Upper lobe of right lung (tissue), 1 donor: ENCODE data around the gene UNC119. TPM values are rescaled to one million over a fixed set of nuclear protein-coding genes. Genes with fewer than 3 reads are reported as not detected.

Source experiments
- ATAC-seq: fragments of 200-7000 bp; cut with Tn5 transposase; one replicate; pipeline ENCODE4 v1.9.1; 2020; ENCODE audit warnings: mild to moderate bottlenecking, moderate library complexity
- DNase-seq: peaks from one replicate; pipeline ENCODE4 v3.0.0-alpha.2; 2020
- H3K27ac ChIP-seq: fragments of 200-600 bp; one replicate; pipeline ENCODE4 v1.8.0; 2022
- H3K27me3 ChIP-seq: fragments of 200-600 bp; one replicate; pipeline ENCODE4 v1.8.0; 2022; ENCODE audit warnings: mild to moderate bottlenecking
- H3K36me3 ChIP-seq: fragments of 200-600 bp; one replicate; pipeline ENCODE4 v1.8.0; 2022
- H3K4me1 ChIP-seq: fragments of 200-600 bp; one replicate; pipeline ENCODE4 v1.8.0; 2022
- H3K4me3 ChIP-seq: fragments of 200-600 bp; one replicate; pipeline ENCODE4 v1.8.0; 2022; ENCODE audit warnings: mild to moderate bottlenecking
- H3K9me3 ChIP-seq: fragments of 200-600 bp; one replicate; pipeline ENCODE4 v1.8.0; 2022
- intact Hi-C: fragments of 100-400 bp; cut with DNase I; formaldehyde crosslinking; loops from one replicate; pipeline ENCODE4 v1.11.0; 2022
- total RNA-seq: library from RNA; stranded (reverse); fragmentation: NEBNext Ultra II Directional; extraction: Animal tissue kit (Norgen Biotek cat#: 25700); gene quantifications from one replicate; pipeline ENCODE4 v1.2.1, GENCODE V29; 2021
- TF ChIP-seq, protein P1 (sequence below): fragments of 200-600 bp; IDR thresholded peaks from one replicate; pipeline ENCODE4 v1.8.0; 2022; ENCODE audit warnings: antibody characterized with exemption
- donor health status: DM: no; HTN: yes; CAD: no; lungs with severe emphysema.

The UNC119 gene
- total RNA-seq, 1 donor from 2014 or later, result 22.7 TPM

DNA sequence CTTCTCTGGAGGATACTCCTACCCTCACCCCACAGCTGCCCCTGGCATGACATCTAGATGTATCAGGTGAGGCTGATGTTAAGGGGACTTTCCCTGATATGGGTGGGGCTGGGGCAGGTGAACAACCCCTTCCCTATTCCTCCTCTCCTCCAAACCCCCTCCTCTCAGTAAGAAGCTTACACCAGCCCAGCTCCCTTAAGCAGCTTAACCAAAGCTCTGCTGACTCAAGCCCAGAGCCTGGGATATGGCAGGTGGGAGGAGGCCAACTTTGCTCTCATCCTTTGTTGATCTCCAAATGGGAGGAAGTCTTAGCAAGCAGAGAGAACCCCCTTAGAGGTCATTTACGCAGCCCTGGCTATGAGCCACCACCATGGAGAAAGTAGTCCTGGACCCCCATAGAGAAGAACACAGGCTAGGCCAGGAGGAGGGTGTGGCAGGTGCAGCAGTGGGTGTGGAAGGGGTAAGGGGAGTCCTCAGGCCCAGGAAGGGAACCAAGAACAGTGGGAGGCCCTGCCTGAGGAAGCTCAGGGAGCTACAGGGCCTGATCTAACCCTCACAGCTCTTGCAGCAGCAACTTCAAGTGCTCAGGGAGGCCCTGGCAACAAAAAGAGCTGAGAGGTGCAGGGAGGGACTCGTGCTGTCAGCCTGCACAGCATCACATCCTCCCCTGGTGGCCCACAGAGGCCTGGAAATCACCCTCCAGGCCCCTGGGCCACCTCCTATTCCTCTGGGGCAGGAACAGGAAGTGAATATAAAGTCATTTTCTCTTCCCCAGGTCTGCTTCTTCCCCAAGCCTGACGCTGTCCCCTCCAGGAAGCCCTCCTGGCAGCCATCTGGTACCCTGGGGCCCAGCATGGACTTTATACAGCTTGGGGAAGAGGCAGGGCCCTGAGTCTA, 2.9 kb downstream of the UNC119 start:
- DNase-seq (no peak), ATAC-seq (no peak)
- intact Hi-C loops, result no loop called here
- Histone ChIP-seq H3K4me3 (no peak overlapping the region), H3K4me1 (peaks cover 26% of the 10 kb centered on the region), H3K27ac (no peak overlapping the region), H3K36me3 (peaks cover 19% of the 10 kb centered on the region), H3K27me3 (no peaks in the 10 kb centered on the region), H3K9me3 (no peaks in the 10 kb centered on the region)
- TF ChIP-seq, protein P1, sequence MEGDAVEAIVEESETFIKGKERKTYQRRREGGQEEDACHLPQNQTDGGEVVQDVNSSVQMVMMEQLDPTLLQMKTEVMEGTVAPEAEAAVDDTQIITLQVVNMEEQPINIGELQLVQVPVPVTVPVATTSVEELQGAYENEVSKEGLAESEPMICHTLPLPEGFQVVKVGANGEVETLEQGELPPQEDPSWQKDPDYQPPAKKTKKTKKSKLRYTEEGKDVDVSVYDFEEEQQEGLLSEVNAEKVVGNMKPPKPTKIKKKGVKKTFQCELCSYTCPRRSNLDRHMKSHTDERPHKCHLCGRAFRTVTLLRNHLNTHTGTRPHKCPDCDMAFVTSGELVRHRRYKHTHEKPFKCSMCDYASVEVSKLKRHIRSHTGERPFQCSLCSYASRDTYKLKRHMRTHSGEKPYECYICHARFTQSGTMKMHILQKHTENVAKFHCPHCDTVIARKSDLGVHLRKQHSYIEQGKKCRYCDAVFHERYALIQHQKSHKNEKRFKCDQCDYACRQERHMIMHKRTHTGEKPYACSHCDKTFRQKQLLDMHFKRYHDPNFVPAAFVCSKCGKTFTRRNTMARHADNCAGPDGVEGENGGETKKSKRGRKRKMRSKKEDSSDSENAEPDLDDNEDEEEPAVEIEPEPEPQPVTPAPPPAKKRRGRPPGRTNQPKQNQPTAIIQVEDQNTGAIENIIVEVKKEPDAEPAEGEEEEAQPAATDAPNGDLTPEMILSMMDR, result no peak

DNA sequence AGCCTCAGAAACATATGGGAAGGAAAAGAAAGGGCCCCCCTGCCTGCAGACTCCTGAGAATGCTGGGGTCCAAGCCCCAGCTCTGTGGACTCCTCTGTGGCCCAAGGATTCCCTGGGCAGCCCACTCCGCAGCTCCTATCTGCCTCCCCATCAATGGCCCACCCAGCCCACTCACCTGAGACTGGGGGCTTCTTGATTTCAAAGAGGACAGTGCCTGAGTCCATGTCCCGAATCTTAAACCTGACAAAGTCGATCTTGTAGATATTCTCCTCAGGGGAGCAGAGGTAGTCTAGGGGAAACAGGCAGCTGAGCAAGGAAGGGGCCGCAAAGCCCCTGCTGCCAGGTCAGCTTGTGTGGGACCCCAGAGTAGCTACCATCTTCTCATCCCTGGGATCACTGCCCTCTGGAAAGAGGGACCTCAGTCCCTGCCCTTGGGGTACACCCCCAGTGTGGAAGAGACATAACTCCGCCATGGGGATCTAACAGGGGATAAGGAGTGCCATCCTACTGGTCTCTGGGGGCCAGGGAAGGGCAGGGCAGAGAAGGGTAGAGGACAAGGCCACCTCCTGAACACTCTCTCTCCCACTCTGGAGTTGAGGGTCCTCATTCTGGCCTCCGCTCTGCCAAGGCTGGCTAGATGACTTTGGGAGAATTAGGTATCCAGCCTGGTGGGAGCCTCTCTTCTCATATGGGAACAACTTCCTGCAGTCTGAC, 3.9 kb downstream of the UNC119 start:
- peaks cover 26% of the 10 kb centered on the region for H3K4me1 ChIP-seq
- no peaks in the 10 kb centered on the region for H3K9me3 ChIP-seq
- DNase-seq, result no peak
- peaks cover 10% of the 10 kb centered on the region for H3K36me3 ChIP-seq
- ATAC-seq, result no peak
- TF ChIP-seq, protein P1, result no peak
- intact Hi-C loops, result no loop called here
- no peaks in the 10 kb centered on the region for H3K27me3 ChIP-seq
- H3K27ac ChIP-seq, result no peak overlapping the region
- H3K4me3 ChIP-seq, result no peak overlapping the region

DNA sequence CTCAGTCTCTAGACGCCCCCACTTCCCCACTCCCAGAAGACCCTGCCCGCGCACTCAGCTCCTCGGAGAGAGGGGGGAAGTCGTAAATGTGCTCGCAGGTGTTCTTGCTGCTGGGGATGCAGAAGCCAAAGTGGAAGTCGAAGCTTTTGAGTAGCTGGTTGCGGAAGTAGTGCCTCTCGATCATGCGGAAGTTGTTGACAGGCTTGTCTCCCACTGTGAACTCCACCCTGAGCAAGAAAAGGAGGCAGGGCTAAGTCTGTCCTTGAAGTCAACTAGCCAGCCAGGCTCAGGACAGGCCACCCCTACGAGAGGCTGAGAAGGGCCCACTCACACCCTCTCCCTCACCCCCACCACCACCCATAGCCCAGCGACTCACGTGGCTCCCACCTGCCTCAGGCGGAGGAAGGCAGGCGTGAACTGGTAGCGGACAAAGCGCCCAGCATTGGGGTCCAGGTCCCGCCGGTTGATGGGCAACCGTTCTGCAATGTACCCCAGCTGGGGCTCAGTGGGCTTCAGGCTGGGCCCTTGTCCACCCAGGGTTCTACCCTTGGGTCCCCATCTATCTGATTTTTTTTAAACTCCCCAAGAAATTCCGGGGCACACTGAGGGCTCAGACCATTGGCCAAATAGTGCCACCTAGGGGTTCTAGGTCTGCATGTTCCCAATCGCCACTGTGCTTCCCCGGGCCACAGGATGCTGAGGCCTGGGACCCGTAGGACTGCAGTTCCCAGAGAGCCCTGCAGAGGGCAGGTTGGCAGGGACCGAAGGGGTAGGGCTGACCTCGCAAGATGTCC, 4.6 kb downstream of the UNC119 start:
- Histone ChIP-seq H3K27me3 (no peaks in the 10 kb centered on the region), H3K4me1 (peaks cover 22% of the 10 kb centered on the region), H3K27ac (no peak overlapping the region), H3K4me3 (no peak overlapping the region), H3K9me3 (no peaks in the 10 kb centered on the region), H3K36me3 (peaks cover 10% of the 10 kb centered on the region)
- TF ChIP-seq, protein P1, result peak; percentile 93
- intact Hi-C loops, result no loop called here
- peak; percentile 80 for ATAC-seq
- DNase-seq, result peak; percentile 87

DNA sequence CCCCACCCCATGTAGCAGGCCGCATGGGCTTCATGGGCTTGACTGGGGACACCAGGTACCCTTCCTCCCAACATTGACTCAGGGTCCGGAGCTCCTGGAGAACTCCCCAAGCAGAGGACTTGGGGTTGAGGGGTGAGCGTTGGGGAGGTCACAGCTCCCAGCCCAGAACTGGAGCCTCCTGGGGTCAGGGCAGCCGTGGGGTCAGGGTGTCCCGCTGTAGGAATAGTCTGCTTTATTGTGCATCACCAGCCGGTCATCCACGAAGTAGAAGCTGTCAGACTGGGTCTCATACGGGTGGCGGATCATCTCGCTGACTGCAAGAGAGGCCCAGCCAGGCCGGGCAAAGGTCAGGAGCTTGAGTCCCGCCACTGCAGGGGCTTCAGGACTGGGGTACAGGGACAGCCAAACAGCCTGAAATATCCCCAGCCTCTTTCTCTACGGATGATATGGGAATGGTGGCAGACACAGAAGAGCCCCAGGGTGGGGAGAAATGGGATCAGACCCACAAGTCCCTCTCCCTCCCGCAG, 5.3 kb downstream of the UNC119 start:
- DNase-seq, result no peak
- Histone ChIP-seq H3K4me3 (no peak overlapping the region), H3K27me3 (no peaks in the 10 kb centered on the region), H3K27ac (no peak overlapping the region), H3K4me1 (peaks cover 20% of the 10 kb centered on the region), H3K9me3 (no peaks in the 10 kb centered on the region), H3K36me3 (peaks cover 10% of the 10 kb centered on the region)
- TF ChIP-seq, protein P1, result no peak
- ATAC-seq, result no peak
- intact Hi-C loops, result no loop called here

DNA sequence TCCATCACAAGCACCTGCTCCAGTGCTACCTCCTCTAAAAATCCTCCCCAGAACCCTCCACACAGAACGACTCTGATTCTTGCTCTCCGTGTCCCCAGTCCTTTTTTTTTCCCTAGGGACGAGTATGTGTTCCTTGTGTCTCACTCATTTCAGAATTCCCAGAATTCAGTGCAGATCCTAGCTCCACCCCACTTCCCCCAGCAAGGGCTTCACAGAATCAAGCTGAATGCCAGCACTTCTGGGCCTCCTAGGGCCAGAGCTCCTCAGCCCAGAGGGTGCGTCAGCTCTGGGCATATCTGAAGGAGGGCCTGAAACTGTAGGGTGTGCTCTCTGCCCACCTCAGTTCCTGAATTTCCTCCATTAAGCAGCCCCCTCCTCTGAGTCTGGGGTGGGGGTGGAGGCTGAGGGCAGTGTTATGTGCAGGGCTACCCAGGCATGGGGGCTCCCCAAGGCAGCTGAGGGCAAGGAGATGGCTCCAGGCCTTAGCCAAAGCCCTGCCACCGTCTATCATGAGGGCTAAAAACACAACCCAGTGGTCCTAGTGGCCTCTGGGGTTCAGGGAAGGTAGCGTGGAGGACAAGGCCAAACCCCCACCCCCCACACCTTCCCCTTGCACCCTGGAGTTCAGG, 6.5 kb downstream of the UNC119 start:
- Histone ChIP-seq H3K27ac (no peak overlapping the region), H3K36me3 (peaks cover 10% of the 10 kb centered on the region), H3K4me1 (peaks cover 11% of the 10 kb centered on the region), H3K27me3 (no peaks in the 10 kb centered on the region), H3K9me3 (no peaks in the 10 kb centered on the region), H3K4me3 (no peak overlapping the region)
- DNase-seq (no peak), ATAC-seq (no peak)
- TF ChIP-seq, protein P1, result no peak
- intact Hi-C loops, result no loop called here
